ENCODE results near the gene VWC2.
"Not testable (repeated sequence)": the region's sequence is repeated elsewhere in the genome, so short reads cannot be mapped to it uniquely, and the experiment has no call there.

The VWC2 gene

GRCh38 chr7:49787980-49788379 lies 14.5 kb downstream of the VWC2 start:
- no peak for DNase-seq (ENCODE audit: low read depth)

- no peak for DNase-seq (ENCODE audit: low read depth)
These were observed 15.1 kb downstream of the VWC2 start for GRCh38 chr7:49788455-49789059.

- DNase-seq (ENCODE audit: low read depth): no peak
These were observed 16.3 kb downstream of the VWC2 start for GRCh38 chr7:49789736-49790135.

- no peak for DNase-seq (ENCODE audit: low read depth)
These were observed 16.8 kb downstream of the VWC2 start for GRCh38 chr7:49790209-49790608.

- no peak for DNase-seq (ENCODE audit: low read depth)
These were observed 17.8 kb downstream of the VWC2 start for GRCh38 chr7:49791088-49791741.

- no peak for DNase-seq (ENCODE audit: low read depth)
These were observed 24.7 kb downstream of the VWC2 start for GRCh38 chr7:49797987-49798660.

- DNase-seq (ENCODE audit: low read depth): no peak
These were observed 26.6 kb downstream of the VWC2 start for GRCh38 chr7:49800031-49800430.

GRCh38 chr7:49802600-49802999 lies 29.2 kb downstream of the VWC2 start:
- no peak for DNase-seq (ENCODE audit: low read depth)

- DNase-seq (ENCODE audit: low read depth): no peak
These were observed 30.4 kb downstream of the VWC2 start for GRCh38 chr7:49803812-49804211.

- no peak for DNase-seq (ENCODE audit: low read depth)
These were observed 32.1 kb downstream of the VWC2 start for GRCh38 chr7:49805371-49806007.

- DNase-seq (ENCODE audit: low read depth): no peak
These were observed 39.1 kb downstream of the VWC2 start for GRCh38 chr7:49812534-49812933.

- DNase-seq (ENCODE audit: low read depth): no peak
These were observed 43.8 kb downstream of the VWC2 start for GRCh38 chr7:49817279-49817678.

GRCh38 chr7:49821181-49821580 lies 47.7 kb downstream of the VWC2 start:
- no peak for DNase-seq (ENCODE audit: low read depth)

- DNase-seq (ENCODE audit: low read depth): no peak
These were observed 49.4 kb downstream of the VWC2 start for GRCh38 chr7:49822856-49823255.

- no peak for DNase-seq (ENCODE audit: low read depth)
These were observed 50.1 kb downstream of the VWC2 start for GRCh38 chr7:49823566-49823965.

GRCh38 chr7:49839863-49840645 lies 66.6 kb downstream of the VWC2 start:
- no peak for DNase-seq (ENCODE audit: low read depth)

GRCh38 chr7:49840751-49841405 lies 67.4 kb downstream of the VWC2 start:
- no peak for DNase-seq (ENCODE audit: low read depth)

- DNase-seq (ENCODE audit: low read depth): no peak
These were observed 72.2 kb downstream of the VWC2 start for GRCh38 chr7:49845626-49846025.

- no peak for DNase-seq (ENCODE audit: low read depth)
These were observed 74.9 kb downstream of the VWC2 start for GRCh38 chr7:49848211-49848841.

- DNase-seq (ENCODE audit: low read depth): no peak
These were observed 77.6 kb downstream of the VWC2 start for GRCh38 chr7:49850921-49851613.

GRCh38 chr7:49851614-49851934 lies 78.1 kb downstream of the VWC2 start:
- DNase-seq (ENCODE audit: low read depth): not testable (repeated sequence)

All from T-helper 22 cell (primary cell).